Spleen (tissue), 11 donors: ENCODE results near the gene ZNF469. TPM values are rescaled to one million over a fixed set of nuclear protein-coding genes. Genes with fewer than 3 reads are reported as not detected.

Source experiments
- DNase-seq: peaks from one replicate; pipeline ENCODE4 v3.0.0-alpha.2; 2020
- H3K27ac ChIP-seq, 8 donors: fragments of 200-600 bp; sonication (generic) in 7 of 8; 1 replicate in 4 of 8; 2 replicates in 4 of 8; pipeline versions ENCODE4 v1.5.0 to v1.8.0; 2016 to 2021; ENCODE audit warnings: inconsistent platforms in 4 of 8, mild to moderate bottlenecking in 4 of 8, moderate library complexity in 1 of 8
- H3K27me3 ChIP-seq, 7 donors: fragments of 200-600 bp; sonication (generic) in 6 of 7; replicated peaks in 1 of 7; 1 replicate in 4 of 7; 2 replicates in 3 of 7; pipeline versions ENCODE4 v1.5.0 to v1.8.0; 2016 to 2021; ENCODE audit warnings: inconsistent platforms in 3 of 7, mild to moderate bottlenecking in 1 of 7
- H3K36me3 ChIP-seq, 6 donors: fragments of 200-600 bp; sonication (generic) in 5 of 6; 1 replicate in 4 of 6; 2 replicates in 2 of 6; pipeline versions ENCODE4 v1.5.0 to v1.8.0; 2016 to 2021; ENCODE audit warnings: inconsistent platforms in 2 of 6
- H3K4me1 ChIP-seq, 6 donors: fragments of 200-600 bp; sonication (generic) in 5 of 6; 1 replicate in 3 of 6; 2 replicates in 3 of 6; pipeline versions ENCODE4 v1.5.0 to v1.8.0; 2016 to 2021; ENCODE audit warnings: inconsistent platforms in 3 of 6
- H3K4me3 ChIP-seq, 8 donors: fragments of 200-600 bp; sonication (generic) in 7 of 8; 1 replicate in 4 of 8; 2 replicates in 4 of 8; pipeline versions ENCODE4 v1.5.0 to v1.8.0; 2016 to 2021; ENCODE audit warnings: inconsistent platforms in 4 of 8, mild to moderate bottlenecking in 4 of 8, moderate library complexity in 2 of 8
- H3K9me3 ChIP-seq, 8 donors: fragments of 200-600 bp; sonication (generic) in 7 of 8; 1 replicate in 4 of 8; 2 replicates in 4 of 8; pipeline versions ENCODE4 v1.5.0 to v1.8.0; 2016 to 2021; ENCODE audit warnings: inconsistent platforms in 4 of 8
- CTCF ChIP-seq, 11 experiments: fragments of 200-600 bp in 7 of 11; fragments of 450-650 bp in 4 of 11; sonication (generic) in 4 of 11; IDR thresholded peaks in 8 of 11; conservative IDR thresholded peaks in 3 of 11; 1 replicate in 7 of 11; 2 replicates in 4 of 11; pipeline versions ENCODE4 v1.4.0 to v1.8.0; 2016 to 2021; ENCODE audit warnings: antibody characterized with exemption in 11 of 11, inconsistent platforms in 4 of 11, mild to moderate bottlenecking in 1 of 11
- POLR2A ChIP-seq, 3 donors: fragments of 450-650 bp; IDR thresholded peaks; one replicate each; pipeline ENCODE4 v1.5.1; 2017; ENCODE audit warnings: antibody characterized with exemption in 3 of 3, mild to moderate bottlenecking in 1 of 3
- POLR2AphosphoS5 ChIP-seq, 3 donors: sonication (generic); formaldehyde crosslinking; IDR thresholded peaks; one replicate each; pipeline ENCODE4 v1.5.1; 2017; ENCODE audit warnings: antibody characterized with exemption in 3 of 3
- WGBS, 5 donors: extraction: QIAGEN DNeasy Blood & Tissue Kit in 3 of 5; methylation state at CpG; one replicate each; pipeline versions ENCODE4 v1.1.5 to v1.1.7; 2013 to 2018; 5-methylcytosine and 5-hydroxymethylcytosine counted together
- intact Hi-C: fragments of 100-400 bp; cut with DNase I; formaldehyde crosslinking; loops from one replicate; pipeline ENCODE4 v1.15.0; 2023; ENCODE audit warnings: low total_unique reads
- polyA plus RNA-seq, 3 donors: library from polyadenylated mRNA; stranded (reverse); fragments of 200-250 nt; gene quantifications; one replicate each; pipeline ENCODE4 v1.2.1, GENCODE V29; 2013
- total RNA-seq, 7 donors: library from RNA; depleted of rRNA in 3 of 7; stranded (reverse); fragments of >200 nt in 3 of 7; fragmentation: NEBNext Ultra II Directional in 4 of 7; extraction: Animal tissue kit (Norgen Biotek cat#: 25700) in 4 of 7; gene quantifications; one replicate each; pipeline versions ENCODE4 v1.1.0 to v1.2.1, GENCODE V29; 2016 to 2021
- donor health status: healthy with polysubstance abuse.
- donor health status: DM: no; HTN: no; CAD: no; lungs with moderate emphysema.
- donor health status: DM: no; HTN: no; CAD: no.
- donor health status: Bipolar disorder and iron deficiency.
- donor health status: healthy.
- donor health status: DM: no; HTN: no; CAD: no.
- donor health status: DM: yes; HTN: yes; CAD: no.

Gene ZNF469
- total and polyA plus RNA-seq, 10 donors: 0.27 to 8.0 (median 3.3) TPM

GRCh38 chr16:88413231-88413630 lies 30.5 kb downstream of the ZNF469 start:
- WGBS, 5 donors: 84 to 94% (median 90%) methylated on average over 12 of the region's 12 CpGs
- Histone ChIP-seq H3K27me3 (peaks cover 0 to 7% (median 0%) of the 10 kb centered on the region in 7 donors), H3K4me3 (no peak overlapping the region), H3K27ac (no peak overlapping the region), H3K4me1 (peaks cover 0 to 7% (median 0%) of the 10 kb centered on the region in 6 donors), H3K9me3 (no peaks in the 10 kb centered on the region), H3K36me3 (no peaks in the 10 kb centered on the region)
- TF ChIP-seq POLR2A (IDR thresholded peaks at IDR 0.05): no peak
- TF ChIP-seq POLR2AphosphoS5 (IDR thresholded peaks at IDR 0.05): no peak
- no peak for TF ChIP-seq CTCF (IDR thresholded peaks at IDR 0.05 in 8 of 11, conservative IDR thresholded peaks at IDR 0.05 in 3 of 11)
- intact Hi-C loops: no loop called here
- no peak for DNase-seq

- H3K27me3 ChIP-seq: peaks cover 0 to 7% (median 0%) of the 10 kb centered on the region in 7 donors
- peaks cover 0 to 7% (median under 1%) of the 10 kb centered on the region in 6 donors for H3K4me1 ChIP-seq
- H3K36me3 ChIP-seq: no peaks in the 10 kb centered on the region
- intact Hi-C loops: no loop called here
- H3K4me3 ChIP-seq: no peak overlapping the region
- no peak for TF ChIP-seq POLR2A (IDR thresholded peaks at IDR 0.05)
- TF ChIP-seq CTCF (IDR thresholded peaks at IDR 0.05 in 8 of 11, conservative IDR thresholded peaks at IDR 0.05 in 3 of 11): no peak
- no peak for TF ChIP-seq POLR2AphosphoS5 (IDR thresholded peaks at IDR 0.05)
- H3K9me3 ChIP-seq: no peaks in the 10 kb centered on the region
- no peak for DNase-seq
- no peak overlapping the region for H3K27ac ChIP-seq
- 89 to 100% (median 96%) methylated on average over 3 to 12 of the region's 12 CpGs for WGBS, 5 donors
Observed at GRCh38 chr16:88413631-88414030, 30.9 kb downstream of the ZNF469 start.

- no peak overlapping the region for H3K27ac ChIP-seq
- peaks cover 0 to 17% (median 0%) of the 10 kb centered on the region in 7 donors for H3K27me3 ChIP-seq
- peaks cover 0 to 15% (median 0%) of the 10 kb centered on the region in 6 donors for H3K4me1 ChIP-seq
- H3K9me3 ChIP-seq: no peaks in the 10 kb centered on the region
- no peak for TF ChIP-seq POLR2A (IDR thresholded peaks at IDR 0.05)
- no peak for TF ChIP-seq POLR2AphosphoS5 (IDR thresholded peaks at IDR 0.05)
- TF ChIP-seq CTCF (IDR thresholded peaks at IDR 0.05 in 8 of 11, conservative IDR thresholded peaks at IDR 0.05 in 3 of 11): no peak
- DNase-seq: no peak
- intact Hi-C loops: no loop called here
- no peaks in the 10 kb centered on the region for H3K36me3 ChIP-seq
- no peak overlapping the region for H3K4me3 ChIP-seq
- 85 to 91% (median 88%) methylated on average over 9 to 34 of the region's 34 CpGs for WGBS, 5 donors
Observed at GRCh38 chr16:88414521-88415380, 32.0 kb downstream of the ZNF469 start.

- intact Hi-C loops: no loop called here
- WGBS, 5 donors: 57 to 96% (median 83%) methylated on average over 1 to 5 of the region's 5 CpGs
- TF ChIP-seq POLR2A (IDR thresholded peaks at IDR 0.05) (no peak), CTCF (IDR thresholded peaks at IDR 0.05 in 8 of 11, conservative IDR thresholded peaks at IDR 0.05 in 3 of 11) (no peak), POLR2AphosphoS5 (IDR thresholded peaks at IDR 0.05) (no peak)
- Histone ChIP-seq H3K4me1 (peaks cover 0 to 15% (median 0%) of the 10 kb centered on the region in 6 donors), H3K27ac (no peak overlapping the region), H3K27me3 (peaks cover 0 to 22% (median 0%) of the 10 kb centered on the region in 7 donors), H3K36me3 (no peaks in the 10 kb centered on the region), H3K4me3 (no peak overlapping the region), H3K9me3 (no peaks in the 10 kb centered on the region)
- no peak for DNase-seq
Observed at GRCh38 chr16:88415381-88415705, 32.6 kb downstream of the ZNF469 start.
